ENCODE results near the gene LONP2. TPM values are rescaled to one million over a fixed set of nuclear protein-coding genes. Genes with fewer than 3 reads are reported as not detected.

LONP2 gene
- 10 to 100 TPM; 51.4 to 73.4 (median 63.3) TPM for total RNA-seq

DNA sequence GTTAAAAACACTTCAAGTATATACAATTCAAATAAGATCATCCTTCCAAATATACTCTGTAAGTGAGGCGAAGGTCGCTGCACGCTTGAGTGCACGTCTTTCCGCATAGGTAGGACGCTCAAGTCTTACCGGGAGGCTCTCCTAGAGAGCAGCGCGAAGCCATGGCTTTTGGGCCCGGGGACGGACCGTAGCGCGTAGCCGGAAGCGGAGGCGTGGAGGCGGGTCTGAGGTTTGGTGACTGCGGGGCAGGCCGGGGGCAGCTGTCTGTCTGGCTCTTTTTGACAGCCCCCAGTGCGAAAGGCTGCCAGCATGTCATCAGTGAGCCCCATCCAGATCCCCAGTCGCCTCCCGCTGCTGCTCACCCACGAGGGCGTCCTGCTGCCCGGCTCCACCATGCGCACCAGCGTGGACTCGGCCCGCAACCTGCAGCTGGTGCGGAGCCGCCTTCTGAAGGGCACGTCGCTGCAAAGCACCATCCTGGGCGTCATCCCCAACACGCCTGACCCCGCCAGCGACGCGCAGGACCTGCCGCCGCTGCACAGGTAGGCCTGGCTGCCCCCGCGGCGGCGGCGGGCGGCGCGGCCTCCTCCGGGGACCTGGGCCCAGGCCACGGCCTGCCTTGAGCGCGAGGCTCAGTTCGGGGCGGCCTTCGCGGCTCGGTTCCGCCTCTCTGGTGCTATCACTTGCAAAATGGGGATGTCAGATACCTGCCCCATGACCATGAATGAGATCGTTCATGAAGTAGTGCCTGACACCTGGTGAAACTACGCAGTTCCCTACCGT, at the start of gene LONP2:
Gene LONP2, plus strand, starts transcription at position 221 of the 783 bp plus-strand sequence. Its CDS starts 89 bp downstream, at position 310.
- TF ChIP-seq POLR2A (IDR thresholded peaks at IDR 0.05; ENCODE audit: low read depth), result peak; percentile 42
- TF ChIP-seq EP300 (IDR thresholded peaks at IDR 0.05), result no peak
- peak; percentile 84 to 96 for TF ChIP-seq POLR2AphosphoS5 (IDR thresholded peaks at IDR 0.05)
- no peak for TF ChIP-seq CTCF (IDR thresholded peaks at IDR 0.05)
- under 1% methylated on average over 22 of the region's 63 CpGs for WGBS

DNA sequence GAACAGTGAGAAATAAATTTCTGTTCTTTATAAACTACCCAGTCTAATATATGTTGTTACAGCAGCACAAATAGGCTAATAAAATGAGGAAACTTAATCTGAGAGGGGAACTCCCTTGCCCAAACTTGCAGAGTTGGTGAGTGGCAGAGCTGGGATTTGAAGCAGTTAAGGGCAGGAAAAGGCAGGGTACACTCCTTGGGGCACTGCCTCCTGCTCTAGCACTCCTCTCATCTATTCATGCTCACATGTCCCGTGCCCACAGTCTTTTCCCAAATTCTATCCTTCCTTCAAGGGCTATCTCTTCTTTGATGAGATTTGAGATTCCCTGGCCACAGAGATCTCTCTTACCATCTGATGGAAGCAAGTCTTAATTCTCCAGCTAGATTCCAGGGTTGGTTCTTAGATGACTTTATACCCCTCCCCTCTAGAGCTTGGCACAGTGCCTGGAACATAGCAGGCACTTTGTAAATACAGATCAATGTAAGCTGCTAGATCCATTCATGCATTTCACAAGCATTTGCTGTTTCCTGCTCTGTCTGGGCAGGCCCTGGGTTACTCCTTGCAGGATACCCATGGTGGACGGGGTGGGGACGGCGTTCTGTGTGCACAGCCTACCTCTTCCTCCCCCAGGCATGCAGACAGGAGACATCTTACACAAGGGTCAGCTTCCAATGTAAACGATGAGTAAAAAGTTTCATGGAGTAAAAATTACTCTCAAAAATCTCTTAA, 49.1 kb upstream of the LONP2 start:
- no peak overlapping the region for H3K4me3 ChIP-seq
- H3K27me3 ChIP-seq, result peaks cover 0 to under 1% (median 0%) of the 10 kb centered on the region in 4 donors
- TF ChIP-seq POLR2AphosphoS5 (IDR thresholded peaks at IDR 0.05) (no peak), POLR2A (IDR thresholded peaks at IDR 0.05; ENCODE audit: low read depth) (no peak)
- H3K9me3 ChIP-seq, result no peaks in the 10 kb centered on the region
- no peak for DNase-seq (ENCODE audit: extremely low spot score)
- H3K27ac ChIP-seq (replicated peaks in 1 of 4), result no peak overlapping the region
- no peaks in the 10 kb centered on the region for H3K4me1 ChIP-seq
- 33% methylated on average over 5 of the region's 5 CpGs for WGBS
- intact Hi-C loops (cut with DNase I), result no loop called here
- no peaks in the 10 kb centered on the region for H3K36me3 ChIP-seq

More for the DNA sequence above, at the start of gene LONP2:
- Histone ChIP-seq H3K27ac (replicated peaks in 1 of 4) (peak within 1 kb of the TSS; percentile 85 to 94 (median 90)), H3K9me3 (no peaks in the 10 kb centered on the region), H3K4me3 (peak within 1 kb of the TSS; percentile 77 to 92 (median 86)), H3K27me3 (no peaks in the 10 kb centered on the region), H3K36me3 (no peaks in the 10 kb centered on the region), H3K4me1 (peaks cover 32 to 45% (median 38%) of the 10 kb centered on the region in 4 donors)
- intact Hi-C loops (cut with DNase I), result loop anchor here (10.0 kb wide), 2 partner anchors 291 to 381 kb away; no protein-coding TSS in a partner anchor
- DNase-seq (ENCODE audit: extremely low spot score), result peak; percentile 97

DNA sequence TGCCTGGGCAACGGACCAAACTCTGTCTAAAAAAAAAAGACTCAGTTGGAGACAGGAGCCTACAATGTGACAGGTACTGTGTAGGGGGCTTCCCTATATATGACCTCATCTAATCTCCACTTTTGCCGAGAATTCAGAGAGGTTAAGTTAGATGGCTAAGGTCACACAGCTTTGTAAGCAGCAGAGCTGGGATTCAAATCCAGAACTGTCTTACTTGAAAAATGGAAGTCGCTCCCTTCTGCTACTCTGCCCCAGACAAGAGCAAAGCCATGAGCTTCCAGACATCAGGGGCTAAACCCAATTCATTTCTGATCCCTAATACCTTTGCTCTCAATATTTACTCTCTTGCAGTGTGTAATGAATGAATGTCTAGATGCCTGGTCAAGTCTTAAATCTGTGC, 46.8 kb upstream of the LONP2 start:
- no peak overlapping the region for H3K27ac ChIP-seq (replicated peaks in 1 of 4)
- WGBS, result 89% methylated on average over 3 of the region's 3 CpGs
- H3K4me3 ChIP-seq, result no peak overlapping the region
- H3K9me3 ChIP-seq, result no peaks in the 10 kb centered on the region
- intact Hi-C loops (cut with DNase I), result no loop called here
- DNase-seq (ENCODE audit: extremely low spot score), result no peak
- no peaks in the 10 kb centered on the region for H3K36me3 ChIP-seq
- no peaks in the 10 kb centered on the region for H3K4me1 ChIP-seq
- TF ChIP-seq CTCF (IDR thresholded peaks at IDR 0.05) (no peak), EP300 (IDR thresholded peaks at IDR 0.05) (no peak), POLR2AphosphoS5 (IDR thresholded peaks at IDR 0.05) (no peak), POLR2A (IDR thresholded peaks at IDR 0.05; ENCODE audit: low read depth) (no peak)
- H3K27me3 ChIP-seq, result peaks cover 0 to 5% (median 0%) of the 10 kb centered on the region in 4 donors

- intact Hi-C loops (cut with DNase I), result no loop called here
- DNase-seq (ENCODE audit: extremely low spot score), result no peak
- TF ChIP-seq EP300 (IDR thresholded peaks at IDR 0.05), result no peak
- no peak for TF ChIP-seq CTCF (IDR thresholded peaks at IDR 0.05)
- no peak for TF ChIP-seq POLR2AphosphoS5 (IDR thresholded peaks at IDR 0.05)
- no peak for TF ChIP-seq POLR2A (IDR thresholded peaks at IDR 0.05; ENCODE audit: low read depth)
- no peak overlapping the region for H3K4me3 ChIP-seq
- H3K27ac ChIP-seq (replicated peaks in 1 of 4), result no peak overlapping the region
- peaks cover 0 to 5% (median 0%) of the 10 kb centered on the region in 4 donors for H3K27me3 ChIP-seq
- H3K36me3 ChIP-seq, result no peaks in the 10 kb centered on the region
- WGBS, result 63% methylated on average over 6 of the region's 6 CpGs
- H3K4me1 ChIP-seq, result no peaks in the 10 kb centered on the region
- no peaks in the 10 kb centered on the region for H3K9me3 ChIP-seq
These were observed 42.4 kb upstream of the LONP2 start for GRCh38 chr16:48201515-48202201.

Measured in esophagus muscularis mucosa (tissue), 4 donors.